Stomach smooth muscle (tissue), 2 donors: ENCODE measurements around the gene ZG16.
A peak's percentile ranks its signal among the peaks of the same experiment; 100 is the strongest.
"Not testable (repeated sequence)": the region's sequence is repeated elsewhere in the genome, so short reads cannot be mapped to it uniquely, and the experiment has no call there.

Experiments
- H3K27ac ChIP-seq: one replicate; pipeline ENCODE4 v1.7.0; 2013; ENCODE audit warnings: mild to moderate bottlenecking, low read length, inconsistent platforms
- H3K27me3 ChIP-seq, 2 donors: one replicate each; pipeline ENCODE4 v1.7.0; 2013; ENCODE audit warnings: low read length in 2 of 2; ENCODE audit not compliant: insufficient read depth in 2 of 2, control insufficient read depth in 1 of 2
- H3K36me3 ChIP-seq, 2 donors: one replicate each; pipeline ENCODE4 v1.7.0; 2013; ENCODE audit warnings: low read length in 2 of 2; ENCODE audit not compliant: control insufficient read depth in 2 of 2, insufficient read depth in 2 of 2
- H3K4me1 ChIP-seq: one replicate; pipeline ENCODE4 v1.7.0; 2013; ENCODE audit warnings: low read length; ENCODE audit not compliant: control insufficient read depth, insufficient read depth
- H3K4me3 ChIP-seq, 2 donors: one replicate each; pipeline ENCODE4 v1.7.0; 2013; ENCODE audit warnings: low read length in 2 of 2
- H3K9ac ChIP-seq, 2 donors: one replicate each; pipeline ENCODE4 v1.7.0; 2013; ENCODE audit warnings: low read length in 2 of 2, mild to moderate bottlenecking in 1 of 2
- H3K9me3 ChIP-seq, 2 donors: one replicate each; pipeline ENCODE4 v1.7.0; 2013; ENCODE audit warnings: low read length in 2 of 2; ENCODE audit not compliant: control insufficient read depth in 2 of 2
- donor health status: healthy.
- donor health status: Pancreatic carcinoma.

The ZG16 gene

DNA sequence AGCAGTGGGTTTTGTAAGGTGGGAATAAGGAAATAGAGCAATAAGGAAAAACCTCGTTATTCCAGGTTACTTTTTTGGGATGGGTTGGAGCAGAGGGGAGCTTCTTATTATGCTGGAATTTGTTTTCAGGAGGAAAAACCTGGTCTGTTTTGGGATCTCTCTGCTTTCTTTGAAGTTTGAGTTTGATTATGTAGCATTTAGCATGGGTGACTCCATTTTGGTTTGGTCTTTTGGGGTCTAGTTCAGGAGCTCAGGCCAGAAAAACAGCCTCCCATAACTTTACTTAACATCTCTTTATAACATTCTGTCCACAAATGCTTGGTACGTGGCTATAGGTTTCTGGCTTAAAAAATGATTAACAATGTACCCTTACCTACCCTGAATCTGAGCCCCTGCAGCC, 8.5 kb upstream of the ZG16 start:
- peaks cover 0 to 2% of the 10 kb centered on the region in 2 donors for H3K27me3 ChIP-seq
- no peaks in the 10 kb centered on the region for H3K4me1 ChIP-seq
- no peak overlapping the region for H3K4me3 ChIP-seq
- H3K27ac ChIP-seq = no peak overlapping the region
- no peaks in the 10 kb centered on the region for H3K36me3 ChIP-seq
- H3K9me3 ChIP-seq = no peaks in the 10 kb centered on the region
- no peak overlapping the region for H3K9ac ChIP-seq

DNA sequence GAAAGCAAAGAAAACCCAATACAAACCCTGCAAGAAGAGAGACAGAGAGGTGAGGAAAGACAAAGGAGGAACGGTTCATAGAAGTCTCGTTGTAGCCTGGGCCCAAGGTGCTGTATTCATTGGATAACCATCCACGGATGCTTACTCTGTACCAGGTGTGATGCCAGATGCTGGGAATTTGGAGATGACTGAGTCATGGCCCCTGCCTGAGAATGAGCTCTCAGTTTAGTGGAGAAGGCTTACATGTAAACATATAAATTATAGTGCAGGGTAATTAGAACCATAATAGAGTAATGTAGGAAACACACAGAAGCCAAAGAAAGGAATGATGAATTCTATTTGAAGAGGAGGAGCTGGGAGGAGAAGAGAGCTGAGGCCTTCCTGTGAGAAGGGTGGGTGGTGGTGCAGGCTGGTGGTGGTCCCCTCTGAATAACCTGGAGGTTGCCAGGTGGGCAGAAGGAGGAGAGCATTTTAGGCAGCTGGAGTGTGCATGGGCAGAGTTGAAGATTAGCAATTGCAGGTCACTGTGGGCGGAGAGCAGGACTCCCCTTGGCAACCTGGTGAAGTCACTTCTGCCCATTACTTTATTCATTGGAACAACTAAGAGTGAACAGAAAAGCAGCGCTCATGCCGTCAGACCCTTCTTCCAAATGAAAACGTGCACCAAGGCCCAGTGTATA, 7.7 kb upstream of the ZG16 start:
- Histone ChIP-seq H3K27me3 (peaks cover 0 to 2% of the 10 kb centered on the region in 2 donors), H3K9me3 (no peaks in the 10 kb centered on the region), H3K9ac (no peak overlapping the region), H3K27ac (no peak overlapping the region), H3K4me1 (no peaks in the 10 kb centered on the region), H3K36me3 (no peaks in the 10 kb centered on the region), H3K4me3 (no peak overlapping the region)

DNA sequence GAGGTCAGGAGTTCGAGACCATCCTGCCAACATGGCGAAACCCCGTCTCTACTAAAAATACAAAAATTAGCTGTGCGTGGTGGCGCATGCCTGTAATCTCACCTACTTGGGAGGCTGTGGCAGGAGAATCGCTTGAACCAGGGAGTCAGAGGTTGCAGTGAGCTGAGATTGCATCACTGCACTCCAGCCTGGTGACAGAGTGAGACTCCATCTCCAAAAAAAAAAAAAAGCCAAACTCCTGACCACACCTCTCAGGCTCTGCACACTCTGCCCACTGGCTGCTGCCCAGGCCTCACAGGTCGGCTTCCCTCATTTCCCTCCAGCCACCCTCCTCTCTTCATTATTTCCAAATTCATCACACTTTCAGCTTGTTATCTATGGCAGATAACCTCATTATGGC, 5.7 kb upstream of the ZG16 start:
- H3K9me3 ChIP-seq, H3K27ac ChIP-seq, H3K4me3 ChIP-seq, H3K4me1 ChIP-seq, H3K36me3 ChIP-seq, H3K27me3 ChIP-seq, H3K9ac ChIP-seq: not testable (repeated sequence)

DNA sequence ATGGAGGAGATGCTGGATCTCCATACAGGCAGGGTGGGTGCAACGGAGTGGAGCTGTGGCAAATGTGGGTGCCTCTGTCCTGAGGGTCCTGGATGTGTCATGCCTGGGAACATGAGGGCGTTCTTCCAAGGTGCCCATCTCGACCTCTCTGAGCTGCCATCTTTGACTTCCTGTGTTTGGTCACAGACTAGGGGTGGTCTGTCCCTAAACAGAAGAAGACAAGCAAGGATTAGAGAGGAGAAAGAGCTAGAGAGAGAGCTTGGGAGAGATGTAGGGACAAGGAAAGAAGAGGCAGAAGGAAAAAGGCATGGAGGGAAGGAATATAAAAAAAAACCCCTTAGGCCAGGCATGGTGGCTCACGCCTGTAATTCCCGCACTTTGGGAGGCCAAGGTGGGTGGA, 3.3 kb upstream of the ZG16 start:
- no peaks in the 10 kb centered on the region for H3K9me3 ChIP-seq
- peaks cover 0 to 7% of the 10 kb centered on the region in 2 donors for H3K27me3 ChIP-seq
- no peaks in the 10 kb centered on the region for H3K36me3 ChIP-seq
- H3K4me1 ChIP-seq = no peaks in the 10 kb centered on the region
- H3K9ac ChIP-seq = no peak overlapping the region
- H3K27ac ChIP-seq = no peak overlapping the region
- no peak overlapping the region for H3K4me3 ChIP-seq

DNA sequence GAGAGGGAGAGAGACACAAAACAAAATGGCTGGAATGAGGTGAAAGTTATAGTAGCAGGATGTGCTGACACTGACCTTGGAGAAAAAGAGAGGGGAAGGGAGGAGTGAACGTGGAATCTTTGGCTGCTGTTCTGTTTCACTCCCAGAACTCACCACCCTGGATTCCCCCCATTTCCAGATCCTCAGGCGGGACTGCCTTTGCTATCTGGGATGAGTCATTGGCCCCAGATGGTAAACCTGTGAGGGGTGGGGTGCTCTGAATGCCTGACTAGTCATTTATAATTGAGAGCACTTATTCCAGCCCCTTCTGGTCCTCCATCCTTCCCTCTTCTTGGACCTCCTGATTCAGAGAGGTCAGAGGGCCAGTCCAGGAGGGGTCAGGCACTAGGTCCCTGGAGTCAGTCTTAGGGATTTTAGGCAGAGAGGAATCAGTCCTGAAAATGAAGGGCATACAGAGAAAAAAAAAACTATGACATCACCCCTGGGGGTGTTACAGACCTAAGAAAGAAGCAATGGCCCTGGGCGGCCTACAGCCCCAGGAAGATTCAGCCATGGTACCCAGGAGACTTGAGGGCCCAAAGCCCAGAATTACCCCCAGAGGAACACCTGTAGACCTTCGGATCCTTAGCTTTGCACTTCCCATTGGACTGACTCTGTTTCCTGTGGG, 2.2 kb upstream of the ZG16 start:
- no peaks in the 10 kb centered on the region for H3K36me3 ChIP-seq
- no peaks in the 10 kb centered on the region for H3K4me1 ChIP-seq
- peaks cover 3 to 7% of the 10 kb centered on the region in 2 donors for H3K27me3 ChIP-seq
- no peak overlapping the region for H3K9ac ChIP-seq
- H3K27ac ChIP-seq = no peak overlapping the region
- no peaks in the 10 kb centered on the region for H3K9me3 ChIP-seq
- no peak overlapping the region for H3K4me3 ChIP-seq

DNA sequence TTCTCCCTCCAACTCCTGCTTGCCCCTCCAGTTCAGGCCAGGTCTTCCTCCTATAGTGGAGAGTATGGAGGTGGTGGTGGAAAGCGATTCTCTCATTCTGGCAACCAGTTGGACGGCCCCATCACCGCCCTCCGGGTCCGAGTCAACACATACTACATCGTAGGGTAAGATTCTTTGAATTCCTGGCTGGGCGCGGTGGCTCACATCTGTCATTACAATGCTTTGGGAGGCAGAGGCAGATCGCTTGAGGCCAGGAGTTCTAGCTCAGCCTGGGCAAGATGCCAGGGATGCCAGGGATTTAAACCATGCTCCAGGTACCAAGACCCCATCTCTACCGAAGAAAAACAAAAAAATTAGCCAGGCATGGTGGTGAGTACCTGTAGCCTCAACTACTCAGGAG, 1.4 kb downstream of the ZG16 start:
- H3K9ac ChIP-seq = no peak overlapping the region
- no peak overlapping the region for H3K27ac ChIP-seq
- no peaks in the 10 kb centered on the region for H3K9me3 ChIP-seq
- no peaks in the 10 kb centered on the region for H3K36me3 ChIP-seq
- no peaks in the 10 kb centered on the region for H3K4me1 ChIP-seq
- peaks cover 3 to 4% of the 10 kb centered on the region in 2 donors for H3K27me3 ChIP-seq
- no peak overlapping the region for H3K4me3 ChIP-seq

DNA sequence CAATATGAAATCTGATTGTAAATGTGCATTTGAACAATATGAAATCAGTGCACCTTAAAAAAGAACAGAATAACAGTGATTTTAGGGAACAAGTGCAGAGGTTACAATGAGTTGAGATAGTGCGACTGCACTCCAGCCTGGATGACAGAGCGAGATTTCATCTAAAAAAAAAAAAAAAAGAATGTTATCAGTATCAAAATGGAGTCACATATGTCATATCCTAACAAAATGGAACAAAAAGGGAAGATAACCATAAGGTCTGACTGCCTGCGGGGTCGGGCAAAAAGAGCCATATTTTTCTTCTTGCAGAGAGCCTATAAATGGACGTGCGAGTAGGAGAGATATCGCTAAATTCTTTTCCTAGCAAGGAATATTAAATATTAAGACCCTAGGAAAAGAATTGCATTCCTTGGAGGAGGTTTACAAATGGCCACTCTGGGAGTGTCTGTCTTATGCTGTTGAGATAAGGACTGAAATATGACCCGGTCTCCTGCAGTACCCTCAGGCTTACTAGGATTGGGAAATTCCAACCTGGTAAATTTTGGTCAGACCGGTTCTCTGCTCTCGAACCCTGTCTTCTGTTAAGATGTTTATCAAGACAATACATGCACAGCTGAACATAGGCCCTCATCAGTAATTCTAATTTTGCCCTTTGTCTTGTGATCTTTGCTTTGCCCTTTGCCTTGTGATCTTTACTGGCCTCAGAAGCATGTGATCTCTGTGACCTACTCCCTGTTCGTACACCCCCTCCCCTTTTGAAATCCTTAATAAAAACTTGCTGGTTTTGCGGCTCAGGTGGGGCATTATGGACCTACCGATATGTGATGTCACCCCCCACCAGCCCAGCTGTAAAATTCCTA, 5.3 kb downstream of the ZG16 start:
- not testable (repeated sequence) for H3K4me1 ChIP-seq, H3K9ac ChIP-seq, H3K36me3 ChIP-seq, H3K27ac ChIP-seq, H3K27me3 ChIP-seq, H3K4me3 ChIP-seq, H3K9me3 ChIP-seq

DNA sequence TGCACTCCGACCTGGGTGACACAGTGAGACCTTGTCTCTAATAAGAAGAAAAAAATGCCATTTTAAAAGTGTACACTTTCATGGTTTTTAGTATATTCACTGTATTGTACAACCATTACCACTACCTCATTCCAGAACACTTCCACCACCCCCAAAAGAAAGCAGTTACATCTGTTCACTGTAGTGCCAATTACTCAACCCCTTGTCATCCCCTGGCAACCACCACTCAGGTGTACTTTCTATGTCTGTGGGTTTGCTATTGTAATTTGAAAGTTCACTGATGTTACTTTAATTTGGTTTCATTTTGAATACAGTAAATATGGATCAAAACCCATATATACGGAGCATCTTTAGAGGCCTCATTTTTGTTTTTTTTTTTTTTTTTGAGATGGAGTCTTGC, 6.1 kb downstream of the ZG16 start:
- no peaks in the 10 kb centered on the region for H3K9me3 ChIP-seq
- peaks cover 2 to 3% of the 10 kb centered on the region in 2 donors for H3K27me3 ChIP-seq
- peaks cover 5% of the 10 kb centered on the region for H3K4me1 ChIP-seq
- no peak overlapping the region for H3K4me3 ChIP-seq
- no peaks in the 10 kb centered on the region for H3K36me3 ChIP-seq
- no peak overlapping the region for H3K9ac ChIP-seq
- no peak overlapping the region for H3K27ac ChIP-seq

DNA sequence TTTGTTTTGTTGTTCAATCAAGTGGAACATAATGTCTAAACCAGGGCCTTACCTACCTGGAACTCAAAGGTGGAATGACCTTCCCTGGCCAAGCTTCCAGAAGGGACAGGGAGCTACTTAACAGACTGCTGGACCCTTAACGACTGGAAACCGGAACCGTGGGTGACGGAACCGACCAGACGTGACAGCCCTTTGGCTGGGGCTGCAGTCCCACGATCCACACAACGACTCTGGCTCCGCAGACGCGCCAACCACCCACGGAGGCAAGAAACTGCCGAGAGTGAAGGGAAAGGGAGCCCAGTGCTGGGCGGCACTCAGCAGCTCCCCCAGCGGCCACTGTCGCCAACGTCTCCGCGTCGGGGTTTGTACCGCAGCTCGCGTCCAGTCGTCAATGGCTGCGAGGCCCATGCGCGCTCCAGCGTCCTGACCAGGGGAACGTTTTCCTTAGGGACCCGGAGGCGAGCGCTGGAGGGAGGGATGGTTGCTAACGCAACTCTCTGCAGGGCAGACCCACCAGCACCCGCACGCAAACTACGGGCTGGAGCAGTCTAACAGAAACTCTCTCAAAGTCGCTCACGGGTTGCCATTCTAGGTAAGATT, 6.9 kb downstream of the ZG16 start:
- peak overlapping the region in 1 of 2 donors; percentile 29 for H3K9ac ChIP-seq
- H3K4me3 ChIP-seq = peak overlapping the region; percentile 56 to 63

DNA sequence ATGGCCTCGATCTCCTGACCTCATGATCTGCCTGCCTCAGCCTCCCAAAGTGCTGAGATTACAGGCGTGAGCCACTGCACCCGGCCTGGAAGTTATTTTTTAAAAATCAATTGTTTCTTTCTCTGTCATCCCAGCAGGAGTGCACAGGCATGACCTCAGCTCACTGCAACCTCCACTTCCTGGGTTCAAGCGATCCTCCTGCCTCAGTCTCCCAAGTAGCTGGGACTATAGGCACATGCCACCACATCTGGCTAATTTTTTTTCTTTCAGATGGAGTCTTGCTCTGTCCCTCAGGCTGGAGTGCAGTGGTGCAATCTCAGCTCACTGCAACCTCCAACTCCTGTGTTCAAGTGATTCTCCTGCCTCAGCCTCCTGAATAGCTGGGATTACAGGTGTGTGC, 9.1 kb downstream of the ZG16 start:
- not testable (repeated sequence) for H3K36me3 ChIP-seq, H3K27ac ChIP-seq, H3K4me3 ChIP-seq, H3K9ac ChIP-seq, H3K27me3 ChIP-seq, H3K9me3 ChIP-seq
- peaks cover 22% of the 10 kb centered on the region for H3K4me1 ChIP-seq

More for the DNA sequence above, 6.9 kb downstream of the ZG16 start:
- Histone ChIP-seq H3K27me3 (peaks cover 0 to under 1% of the 10 kb centered on the region in 2 donors), H3K36me3 (no peaks in the 10 kb centered on the region), H3K27ac (no peak overlapping the region), H3K9me3 (no peaks in the 10 kb centered on the region), H3K4me1 (peaks cover 9% of the 10 kb centered on the region)
